Caco-2 (cell line): Measurements from ENCODE around the gene ACTL10. TPM values are rescaled to one million over a fixed set of nuclear protein-coding genes. Genes with fewer than 3 reads are reported as not detected.

Source experiments
- BruUV-seq: library from RNA; stranded (reverse); fragments of 400-500 nt; replicated peaks from 2 replicates; lab custom pipeline; 2021; lab: Mats Ljungman, UMichigan
- CTCF ChIA-PET: fragments of 300-600 bp; sonication (Branson Sonifier 250); formaldehyde crosslinking; loops from one replicate; lab custom pipeline; 2022; ENCODE audit warnings: antibody characterized with exemption; lab: Charles Lee
- POLR2A ChIA-PET: fragments of 300-600 bp; sonication (Branson Sonifier 250); formaldehyde crosslinking; loops from one replicate; lab custom pipeline; 2022; ENCODE audit warnings: antibody characterized with exemption; lab: Charles Lee
- DNase-seq, 2 experiments: peaks; one replicate each; pipeline versions ENCODE4 v3.0.0 to v3.0.0-alpha.2; 2020 to 2022
- H3K27me3 ChIP-seq: replicated peaks from 2 replicates; pipeline ENCODE4 v1.6.0; 2011; ENCODE audit warnings: low read length; ENCODE audit not compliant: control insufficient read depth, insufficient read depth
- H3K36me3 ChIP-seq: 2 replicates; pipeline ENCODE4 v1.5.1; 2011; ENCODE audit warnings: low read length; ENCODE audit not compliant: control insufficient read depth, insufficient read depth
- H3K4me1 ChIP-seq: fragments of 250-450 bp; sonication (Bioruptor Pico); 2 replicates; pipeline ENCODE4 v1.5.1; 2020; ENCODE audit warnings: mild to moderate bottlenecking
- H3K4me3 ChIP-seq: 2 replicates; pipeline ENCODE4 v1.5.1; 2011; ENCODE audit warnings: low read depth, mild to moderate bottlenecking, control low read depth, low read length
- H3K9me3 ChIP-seq: fragments of 250-450 bp; sonication (Bioruptor Pico); 2 replicates; pipeline ENCODE4 v1.5.1; 2020; ENCODE audit warnings: mild to moderate bottlenecking, moderate library complexity
- H3K27ac Mint-ChIP-seq: one replicate; pipeline ENCODE4 v1.8.0; 2022; ENCODE audit warnings: mixed read lengths; ENCODE audit not compliant: unreplicated experiment
- H3K27me3 Mint-ChIP-seq: one replicate; pipeline ENCODE4 v1.8.0; 2022; ENCODE audit warnings: mixed read lengths; ENCODE audit not compliant: insufficient read depth, unreplicated experiment
- H3K36me3 Mint-ChIP-seq: one replicate; pipeline ENCODE4 v1.8.0; 2022; ENCODE audit warnings: mild to moderate bottlenecking, mixed read lengths; ENCODE audit not compliant: insufficient read depth, unreplicated experiment
- H3K4me1 Mint-ChIP-seq: one replicate; pipeline ENCODE4 v1.8.0; 2022; ENCODE audit warnings: low read depth, mixed read lengths; ENCODE audit not compliant: unreplicated experiment
- H3K4me3 Mint-ChIP-seq: one replicate; pipeline ENCODE4 v1.8.0; 2022; ENCODE audit warnings: mild to moderate bottlenecking, moderate library complexity, mixed read lengths; ENCODE audit not compliant: unreplicated experiment
- H3K9me3 Mint-ChIP-seq: one replicate; pipeline ENCODE4 v1.8.0; 2022; ENCODE audit warnings: mixed read lengths; ENCODE audit not compliant: unreplicated experiment
- CTCF ChIP-seq, 2 experiments: fragments of 200-600 bp in 1 of 2; IDR thresholded peaks; 1 replicate in 1 of 2; 2 replicates in 1 of 2; pipeline versions ENCODE4 v1.5.1 to v1.8.0; 2011 to 2022; ENCODE audit warnings: antibody characterized with exemption in 1 of 2, control low read depth in 1 of 2, inconsistent platforms in 1 of 2, low read depth in 1 of 2, low read length in 1 of 2, mild to moderate bottlenecking in 1 of 2, moderate library complexity in 1 of 2; ENCODE audit not compliant: insufficient read depth in 1 of 2, severe bottlenecking in 1 of 2, unreplicated experiment in 1 of 2
- intact Hi-C: fragments of 100-400 bp; cut with micrococcal nuclease; formaldehyde crosslinking; loops from one replicate; pipeline ENCODE4 v1.10.0; 2022; ENCODE audit not compliant: unreplicated experiment
- total RNA-seq: library from RNA; stranded (reverse); gene quantifications from 2 replicates; pipeline ENCODE4 v1.2.3, GENCODE V29; 2022

The ACTL10 gene
- total RNA-seq, 1 experiment from 2014 or later: 3.4 TPM

GRCh38 chr20:33709398-33709797 is 42.7 kb downstream of the ACTL10 start:
- ChIA-PET POLR2A (no interaction called here), CTCF (no interaction called here)
- Mint-ChIP-seq H3K36me3 (peaks cover 16% of the 10 kb centered on the region), H3K4me3 (no peak overlapping the region), H3K27me3 (no peaks in the 10 kb centered on the region), H3K4me1 (peaks cover 20% of the 10 kb centered on the region), H3K9me3 (peaks cover 3% of the 10 kb centered on the region), H3K27ac (no peak overlapping the region)
- TF ChIP-seq CTCF (IDR thresholded peaks at IDR 0.05; ENCODE audit: insufficient read depth in 1 of 2, low read depth in 1 of 2, low read length in 1 of 2, severe bottlenecking in 1 of 2, unreplicated experiment in 1 of 2): no peak
- no peaks in the 10 kb centered on the region for H3K27me3 ChIP-seq
- H3K36me3 ChIP-seq: peaks cover 10% of the 10 kb centered on the region
- DNase-seq: no peak
- H3K9me3 ChIP-seq: peaks cover 3% of the 10 kb centered on the region; the same call in 1 of the 2 replicates
- no TSS peak for BruUV-seq
- intact Hi-C loops: no loop called here
- peaks cover 9% of the 10 kb centered on the region for H3K4me1 ChIP-seq
- no peak overlapping the region for H3K4me3 ChIP-seq

DNA sequence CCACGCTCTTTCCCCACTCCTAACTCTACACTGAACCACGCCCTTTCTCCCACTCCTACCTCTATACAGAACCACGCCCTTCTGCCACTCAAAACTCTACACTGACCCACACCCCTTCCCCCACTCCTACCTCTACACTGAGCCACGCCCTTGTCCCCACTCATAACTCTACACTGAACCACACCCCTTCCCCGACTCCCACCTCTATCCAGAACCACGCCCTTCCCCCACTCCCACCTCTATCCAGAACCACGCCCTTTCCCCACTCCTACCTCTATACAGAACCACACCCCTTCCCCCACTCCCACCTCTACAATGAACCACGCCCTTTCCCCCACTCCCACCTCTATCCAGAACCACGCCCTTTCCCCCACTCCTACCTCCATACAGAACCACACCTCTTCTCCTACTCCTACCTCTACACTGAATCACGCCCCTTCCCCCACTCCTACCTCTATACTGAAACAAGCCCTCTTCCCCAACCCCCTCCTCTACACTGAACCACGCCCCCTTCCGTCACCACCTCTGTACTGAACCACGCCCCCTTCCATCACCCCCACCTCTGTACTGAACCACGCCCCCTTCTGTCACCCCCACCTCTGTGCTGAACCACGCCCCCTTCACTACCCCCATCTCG is 43.3 kb downstream of the ACTL10 start:
- Mint-ChIP-seq H3K36me3 (peaks cover 12% of the 10 kb centered on the region), H3K27me3 (no peaks in the 10 kb centered on the region), H3K4me3 (no peak overlapping the region), H3K27ac (no peak overlapping the region), H3K4me1 (peaks cover 20% of the 10 kb centered on the region), H3K9me3 (no peaks in the 10 kb centered on the region)
- Histone ChIP-seq H3K4me3 (no peak overlapping the region), H3K36me3 (peaks cover 13% of the 10 kb centered on the region), H3K4me1 (peaks cover 9% of the 10 kb centered on the region), H3K27me3 (no peaks in the 10 kb centered on the region), H3K9me3 (no peaks in the 10 kb centered on the region)
- ChIA-PET POLR2A (no interaction called here), CTCF (no interaction called here)
- no peak for TF ChIP-seq CTCF (IDR thresholded peaks at IDR 0.05; ENCODE audit: insufficient read depth in 1 of 2, low read depth in 1 of 2, low read length in 1 of 2, severe bottlenecking in 1 of 2, unreplicated experiment in 1 of 2)
- peak in 1 of 2 experiments; percentile 71 for DNase-seq
- BruUV-seq: no TSS peak
- intact Hi-C loops: no loop called here

DNA sequence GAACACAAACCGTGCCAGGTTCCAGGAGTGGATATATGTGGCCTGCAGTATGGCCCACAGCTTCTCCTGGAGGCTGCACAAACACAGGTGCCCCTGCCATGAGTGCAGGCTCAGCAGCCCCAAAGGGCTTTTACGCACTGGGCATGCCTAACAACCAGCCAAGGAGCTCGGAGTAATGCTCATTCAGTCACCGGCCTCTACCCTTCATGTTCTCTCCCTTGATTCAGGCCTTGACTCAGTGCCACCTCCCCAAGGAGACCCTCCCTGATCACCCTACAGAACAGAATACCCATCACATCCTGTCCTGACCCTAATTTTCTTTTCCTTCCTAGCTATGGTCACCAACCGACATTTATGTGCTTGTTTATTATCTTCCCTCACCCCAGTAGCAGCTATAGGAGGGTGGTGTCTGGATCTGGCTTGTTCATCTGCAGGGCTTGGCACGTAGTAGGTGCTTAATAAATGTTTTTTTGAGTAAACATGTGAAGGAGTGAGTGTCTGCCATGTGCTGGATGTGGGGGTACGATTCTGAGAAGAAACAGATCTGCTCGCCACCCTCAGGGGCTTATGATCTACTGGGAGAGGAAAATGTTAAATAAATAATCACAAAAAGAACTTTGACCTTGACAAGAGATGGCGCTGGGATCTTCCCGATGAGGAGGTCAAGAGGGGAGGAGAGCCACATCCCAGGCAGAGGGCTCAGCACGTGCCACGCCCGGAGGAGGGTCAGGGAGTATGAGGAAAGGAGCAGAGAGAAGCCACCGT is 44.1 kb downstream of the ACTL10 start:
- peak overlapping the region; percentile 9 for H3K27ac Mint-ChIP-seq
- no peak for DNase-seq

More for the DNA sequence above, 44.1 kb downstream of the ACTL10 start:
- H3K27me3 Mint-ChIP-seq: no peaks in the 10 kb centered on the region
- no peak for TF ChIP-seq CTCF (IDR thresholded peaks at IDR 0.05; ENCODE audit: insufficient read depth in 1 of 2, low read depth in 1 of 2, low read length in 1 of 2, severe bottlenecking in 1 of 2, unreplicated experiment in 1 of 2)
- Histone ChIP-seq H3K4me3 (no peak overlapping the region), H3K36me3 (peaks cover 13% of the 10 kb centered on the region), H3K9me3 (no peaks in the 10 kb centered on the region), H3K27me3 (no peaks in the 10 kb centered on the region), H3K4me1 (peaks cover 9% of the 10 kb centered on the region)
- peaks cover 20% of the 10 kb centered on the region for H3K4me1 Mint-ChIP-seq
- no peaks in the 10 kb centered on the region for H3K9me3 Mint-ChIP-seq
- no TSS peak for BruUV-seq
- intact Hi-C loops: no loop called here
- CTCF ChIA-PET: no interaction called here
- H3K36me3 Mint-ChIP-seq: peaks cover 6% of the 10 kb centered on the region
- POLR2A ChIA-PET: no interaction called here
- no peak overlapping the region for H3K4me3 Mint-ChIP-seq
